ENCODE data around the gene FHIT.

Gene FHIT

GRCh38 chr3:59771768-59772181 is 1479.5 kb downstream of the FHIT start:
- DNase-seq = no peak

GRCh38 chr3:59769127-59769750 is 1482.0 kb downstream of the FHIT start:
- DNase-seq = no peak

GRCh38 chr3:59766200-59766872 is 1484.9 kb downstream of the FHIT start:
- no peak for DNase-seq

- no peak for DNase-seq
Measured at GRCh38 chr3:59764171-59764570, 1487.1 kb downstream of the FHIT start.

GRCh38 chr3:59762941-59763340 is 1488.3 kb downstream of the FHIT start:
- no peak for DNase-seq

GRCh38 chr3:59759298-59760031 is 1491.8 kb downstream of the FHIT start:
- no peak for DNase-seq

GRCh38 chr3:59758672-59759071 is 1492.6 kb downstream of the FHIT start:
- DNase-seq = no peak

GRCh38 chr3:59756934-59757333 is 1494.3 kb downstream of the FHIT start:
- DNase-seq = no peak

GRCh38 chr3:59754456-59755129 is 1496.7 kb downstream of the FHIT start:
- DNase-seq = no peak

GRCh38 chr3:59753808-59754450 is 1497.3 kb downstream of the FHIT start:
- DNase-seq = no peak

- no peak for DNase-seq
Measured at GRCh38 chr3:59752925-59753324, 1498.3 kb downstream of the FHIT start.

GRCh38 chr3:59751606-59752005 is 1499.6 kb downstream of the FHIT start:
- DNase-seq = no peak

GRCh38 chr3:59750391-59750790 is 1500.9 kb downstream of the FHIT start:
- DNase-seq = no peak

- DNase-seq = no peak
Measured at GRCh38 chr3:59749291-59749690, 1502.0 kb downstream of the FHIT start.

GRCh38 chr3:59746585-59746984 is 1504.7 kb downstream of the FHIT start:
- no peak for DNase-seq

- DNase-seq = no peak
Measured at GRCh38 chr3:59737241-59737640, 1514.0 kb downstream of the FHIT start.

- DNase-seq = no peak
Measured at GRCh38 chr3:59734061-59734460, 1517.2 kb downstream of the FHIT start.

- DNase-seq = no peak
Measured at GRCh38 chr3:59733041-59733809, 1518.0 kb downstream of the FHIT start.

- DNase-seq = no peak
Measured at GRCh38 chr3:59731943-59732342, 1519.3 kb downstream of the FHIT start.

GRCh38 chr3:59730591-59730990 is 1520.7 kb downstream of the FHIT start:
- DNase-seq = no peak

- DNase-seq = no peak
Measured at GRCh38 chr3:59728587-59728908, 1522.7 kb downstream of the FHIT start.

GRCh38 chr3:59727902-59728586 is 1523.2 kb downstream of the FHIT start:
- DNase-seq = no peak

Measured in DMS 273 treated with DMSO at 0.1 percent for 48 hours (cell line).